ENCODE results near the gene MTMR12.
A peak's percentile ranks its signal among the peaks of the same experiment; 100 is the strongest.

The MTMR12 gene

GRCh38 chr5:32233696-32234447 lies 78.9 kb downstream of the MTMR12 start:
- TF ChIP-seq EZH2phosphoT487 (IDR thresholded peaks at IDR 0.05; ENCODE audit: borderline replicate concordance, low read length) = no peak
- TF ChIP-seq CTCF (IDR thresholded peaks at IDR 0.05; ENCODE audit: low read depth, low read length, poor library complexity, severe bottlenecking) = no peak
- H3K4me3 ChIP-seq (ENCODE audit: low read length) = no peak overlapping the region
- H3K9me2 ChIP-seq (replicated peaks; ENCODE audit: control insufficient read depth, low read length) = no peaks in the 10 kb centered on the region
- H4K20me1 ChIP-seq (ENCODE audit: control insufficient read depth, insufficient read depth, low read depth, low read length) = no peaks in the 10 kb centered on the region
- peaks cover 11% of the 10 kb centered on the region; the same call in 1 of the 2 replicates for H3F3A ChIP-seq (ENCODE audit: control insufficient read depth, insufficient read depth)
- peaks cover 92% of the 10 kb centered on the region for H3K36me3 ChIP-seq (ENCODE audit: control insufficient read depth, low read length)
- H3K79me2 ChIP-seq (ENCODE audit: control insufficient read depth, low read length) = peaks cover 6% of the 10 kb centered on the region; the same call in 1 of the 2 replicates
- H3K27me3 ChIP-seq (ENCODE audit: control insufficient read depth, low read length) = no peaks in the 10 kb centered on the region
- no peak overlapping the region for H3K27ac ChIP-seq (ENCODE audit: low read depth, low read length)
- no peaks in the 10 kb centered on the region for H3K9me3 ChIP-seq (ENCODE audit: control insufficient read depth, insufficient read depth, low read length)
- peaks cover 2% of the 10 kb centered on the region; the same call in 1 of the 2 replicates for H3K4me1 ChIP-seq (ENCODE audit: control insufficient read depth, low read length)
- H3K4me2 ChIP-seq (ENCODE audit: low read length) = no peak overlapping the region

- Histone ChIP-seq H3K4me3 (ENCODE audit: low read length) (no peak overlapping the region), H3K4me2 (ENCODE audit: low read length) (no peak overlapping the region), H3K79me2 (ENCODE audit: control insufficient read depth, low read length) (peaks cover 6% of the 10 kb centered on the region; the same call in 1 of the 2 replicates), H3F3A (ENCODE audit: control insufficient read depth, insufficient read depth) (peaks cover 11% of the 10 kb centered on the region; the same call in 1 of the 2 replicates), H3K36me3 (ENCODE audit: control insufficient read depth, low read length) (peaks cover 89% of the 10 kb centered on the region), H3K9me2 (replicated peaks; ENCODE audit: control insufficient read depth, low read length) (no peaks in the 10 kb centered on the region), H3K27ac (ENCODE audit: low read depth, low read length) (no peak overlapping the region), H4K20me1 (ENCODE audit: control insufficient read depth, insufficient read depth, low read depth, low read length) (no peaks in the 10 kb centered on the region), H3K27me3 (ENCODE audit: control insufficient read depth, low read length) (no peaks in the 10 kb centered on the region), H3K4me1 (ENCODE audit: control insufficient read depth, low read length) (peaks cover 6% of the 10 kb centered on the region; the same call in 1 of the 2 replicates), H3K9me3 (ENCODE audit: control insufficient read depth, insufficient read depth, low read length) (no peaks in the 10 kb centered on the region)
- TF ChIP-seq CTCF (IDR thresholded peaks at IDR 0.05; ENCODE audit: low read depth, low read length, poor library complexity, severe bottlenecking) (no peak), EZH2phosphoT487 (IDR thresholded peaks at IDR 0.05; ENCODE audit: borderline replicate concordance, low read length) (no peak)
These were observed 79.5 kb downstream of the MTMR12 start for GRCh38 chr5:32233220-32233695.

- H3K9me2 ChIP-seq (replicated peaks; ENCODE audit: control insufficient read depth, low read length) = no peaks in the 10 kb centered on the region
- H3K9me3 ChIP-seq (ENCODE audit: control insufficient read depth, insufficient read depth, low read length) = no peaks in the 10 kb centered on the region
- TF ChIP-seq EZH2phosphoT487 (IDR thresholded peaks at IDR 0.05; ENCODE audit: borderline replicate concordance, low read length) (no peak), CTCF (IDR thresholded peaks at IDR 0.05; ENCODE audit: low read depth, low read length, poor library complexity, severe bottlenecking) (peak; percentile 88)
- H3K27ac ChIP-seq (ENCODE audit: low read depth, low read length) = no peak overlapping the region
- H4K20me1 ChIP-seq (ENCODE audit: control insufficient read depth, insufficient read depth, low read depth, low read length) = no peaks in the 10 kb centered on the region
- H3K79me2 ChIP-seq (ENCODE audit: control insufficient read depth, low read length) = peaks cover 6% of the 10 kb centered on the region; the same call in 1 of the 2 replicates
- no peaks in the 10 kb centered on the region for H3K27me3 ChIP-seq (ENCODE audit: control insufficient read depth, low read length)
- no peak overlapping the region for H3K4me3 ChIP-seq (ENCODE audit: low read length)
- H3K36me3 ChIP-seq (ENCODE audit: control insufficient read depth, low read length) = peaks cover 91% of the 10 kb centered on the region
- no peak overlapping the region for H3K4me2 ChIP-seq (ENCODE audit: low read length)
- peaks cover 11% of the 10 kb centered on the region; the same call in 1 of the 2 replicates for H3F3A ChIP-seq (ENCODE audit: control insufficient read depth, insufficient read depth)
- H3K4me1 ChIP-seq (ENCODE audit: control insufficient read depth, low read length) = peaks cover 12% of the 10 kb centered on the region
These were observed 80.1 kb downstream of the MTMR12 start for GRCh38 chr5:32232441-32233219.

All from DOHH2 (cell line).